Left ventricle myocardium inferior (tissue), 1 donor: Measurements from ENCODE around the gene AMHR2. TPM values are rescaled to one million over a fixed set of nuclear protein-coding genes. Genes with fewer than 3 reads are reported as not detected.
"Not testable (repeated sequence)": the region's sequence is repeated elsewhere in the genome, so short reads cannot be mapped to it uniquely, and the experiment has no call there.

Experiments used
- DNase-seq: peaks from one replicate; pipeline ENCODE4 v3.0.0-alpha.2; 2020
- H3K27ac ChIP-seq: fragments of 200-600 bp; replicated peaks from 2 replicates; pipeline ENCODE4 v1.8.0; 2021
- H3K27me3 ChIP-seq: fragments of 200-600 bp; 2 replicates; pipeline ENCODE4 v1.8.0; 2021; ENCODE audit warnings: low read depth
- H3K36me3 ChIP-seq: fragments of 200-600 bp; 2 replicates; pipeline ENCODE4 v1.8.0; 2021
- H3K4me1 ChIP-seq: fragments of 200-600 bp; 2 replicates; pipeline ENCODE4 v1.8.0; 2021
- H3K4me3 ChIP-seq: fragments of 200-600 bp; 2 replicates; pipeline ENCODE4 v1.8.0; 2021; ENCODE audit warnings: mild to moderate bottlenecking, moderate library complexity
- H3K9me3 ChIP-seq: fragments of 200-600 bp; replicated peaks from 2 replicates; pipeline ENCODE4 v1.8.0; 2021
- intact Hi-C: fragments of 100-400 bp; cut with micrococcal nuclease; formaldehyde crosslinking; loops from one replicate; pipeline ENCODE4 v1.11.0; 2022
- total RNA-seq: library from RNA; stranded (reverse); fragmentation: NEBNext Ultra II Directional; extraction: Animal tissue kit (Norgen Biotek cat#: 25700); gene quantifications from one replicate; pipeline ENCODE4 v1.2.1, GENCODE V29; 2021
- TF ChIP-seq, protein P1 (sequence below): fragments of 200-600 bp; IDR thresholded peaks from 2 replicates; pipeline ENCODE4 v1.8.0; 2021; ENCODE audit warnings: antibody characterized with exemption, mild to moderate bottlenecking, borderline replicate concordance
- donor health status: DM: no; HTN: yes; CAD: no; lungs with severe emphysema.

The AMHR2 gene
- total RNA-seq, 1 donor from 2014 or later: 0.36 TPM

DNA sequence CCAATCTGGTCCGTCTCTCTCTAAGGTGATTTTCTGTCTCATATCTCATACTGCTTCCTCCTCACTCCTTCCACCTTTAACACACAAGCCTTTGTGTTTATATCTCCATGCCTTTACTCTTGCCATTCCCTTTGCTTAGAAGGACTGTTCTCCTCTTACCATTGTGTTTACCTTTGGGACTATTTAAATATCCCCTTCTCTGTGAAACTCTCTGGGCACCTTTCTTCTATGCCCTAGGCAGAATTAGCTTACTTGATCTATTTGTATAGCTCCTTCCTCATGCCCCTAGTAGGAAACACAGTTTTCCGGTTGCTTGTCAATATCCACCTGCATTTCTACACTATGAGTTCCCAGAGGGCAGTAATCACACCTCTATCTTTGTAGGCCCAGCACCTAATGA, 3.9 kb upstream of the AMHR2 start:
- no peaks in the 10 kb centered on the region for H3K27me3 ChIP-seq
- TF ChIP-seq, protein P1, sequence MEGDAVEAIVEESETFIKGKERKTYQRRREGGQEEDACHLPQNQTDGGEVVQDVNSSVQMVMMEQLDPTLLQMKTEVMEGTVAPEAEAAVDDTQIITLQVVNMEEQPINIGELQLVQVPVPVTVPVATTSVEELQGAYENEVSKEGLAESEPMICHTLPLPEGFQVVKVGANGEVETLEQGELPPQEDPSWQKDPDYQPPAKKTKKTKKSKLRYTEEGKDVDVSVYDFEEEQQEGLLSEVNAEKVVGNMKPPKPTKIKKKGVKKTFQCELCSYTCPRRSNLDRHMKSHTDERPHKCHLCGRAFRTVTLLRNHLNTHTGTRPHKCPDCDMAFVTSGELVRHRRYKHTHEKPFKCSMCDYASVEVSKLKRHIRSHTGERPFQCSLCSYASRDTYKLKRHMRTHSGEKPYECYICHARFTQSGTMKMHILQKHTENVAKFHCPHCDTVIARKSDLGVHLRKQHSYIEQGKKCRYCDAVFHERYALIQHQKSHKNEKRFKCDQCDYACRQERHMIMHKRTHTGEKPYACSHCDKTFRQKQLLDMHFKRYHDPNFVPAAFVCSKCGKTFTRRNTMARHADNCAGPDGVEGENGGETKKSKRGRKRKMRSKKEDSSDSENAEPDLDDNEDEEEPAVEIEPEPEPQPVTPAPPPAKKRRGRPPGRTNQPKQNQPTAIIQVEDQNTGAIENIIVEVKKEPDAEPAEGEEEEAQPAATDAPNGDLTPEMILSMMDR: no peak
- DNase-seq: no peak
- intact Hi-C loops: no loop called here
- H3K4me3 ChIP-seq: no peak overlapping the region
- peaks cover 25% of the 10 kb centered on the region for H3K4me1 ChIP-seq
- H3K27ac ChIP-seq: no peak overlapping the region
- no peaks in the 10 kb centered on the region for H3K9me3 ChIP-seq
- no peaks in the 10 kb centered on the region for H3K36me3 ChIP-seq

DNA sequence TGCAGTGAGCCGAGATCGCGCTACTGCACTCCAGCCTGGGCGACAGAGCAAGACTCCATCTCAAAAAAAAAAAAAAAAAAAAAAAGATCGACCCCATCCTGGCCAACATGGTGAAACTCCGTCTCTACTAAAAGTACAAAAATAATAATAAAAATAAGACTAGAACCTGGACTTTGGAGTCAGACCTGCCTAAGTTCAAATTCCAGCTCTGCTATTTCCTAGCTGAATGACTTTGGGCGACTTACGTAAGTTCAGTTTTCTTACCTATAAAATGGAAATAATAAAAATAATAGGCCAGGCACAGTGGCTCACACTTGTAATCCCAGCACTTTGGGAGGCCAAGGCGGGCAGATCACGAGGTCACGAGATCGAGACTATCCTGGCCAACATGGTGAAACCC, 1.4 kb upstream of the AMHR2 start:
- DNase-seq, H3K27me3 ChIP-seq, H3K27ac ChIP-seq, H3K9me3 ChIP-seq, H3K36me3 ChIP-seq, intact Hi-C loops, H3K4me3 ChIP-seq: not testable (repeated sequence)
- H3K4me1 ChIP-seq: peaks cover 11% of the 10 kb centered on the region

GRCh38 chr12:53424626-53425514, 1.2 kb downstream of the AMHR2 start:
- intact Hi-C loops: no loop called here
- Histone ChIP-seq H3K4me1 (peaks cover 11% of the 10 kb centered on the region), H3K36me3 (no peaks in the 10 kb centered on the region), H3K4me3 (no peak overlapping the region), H3K9me3 (no peaks in the 10 kb centered on the region), H3K27ac (no peak overlapping the region), H3K27me3 (no peaks in the 10 kb centered on the region)
- no peak for DNase-seq
- TF ChIP-seq, protein P1: no peak

DNA sequence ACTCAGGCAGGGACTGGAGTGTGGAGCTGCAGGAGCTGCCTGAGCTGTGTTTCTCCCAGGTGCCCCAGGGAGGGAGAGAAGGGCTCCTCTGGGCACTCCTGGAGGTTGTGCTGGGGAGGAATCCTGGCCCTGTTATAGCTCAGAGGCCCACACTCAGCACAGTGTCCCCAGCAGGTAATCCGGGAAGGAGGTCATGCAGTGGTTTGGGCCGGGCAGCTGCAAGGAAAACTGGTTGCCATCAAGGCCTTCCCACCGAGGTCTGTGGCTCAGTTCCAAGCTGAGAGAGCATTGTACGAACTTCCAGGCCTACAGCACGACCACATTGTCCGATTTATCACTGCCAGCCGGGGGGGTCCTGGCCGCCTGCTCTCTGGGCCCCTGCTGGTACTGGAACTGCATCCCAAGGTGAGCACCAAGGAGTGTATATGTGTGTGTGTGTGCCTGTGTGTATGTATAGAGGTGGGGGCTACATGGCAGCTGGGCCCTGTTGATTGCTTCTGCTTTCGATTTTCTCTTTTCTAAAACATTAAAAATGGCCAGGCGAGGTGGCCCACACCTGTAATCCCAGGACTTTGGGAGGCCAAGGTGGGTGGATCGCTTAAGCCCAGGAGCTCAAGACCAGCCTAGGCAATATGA, 2.0 kb downstream of the AMHR2 start:
- no peak overlapping the region for H3K27ac ChIP-seq
- intact Hi-C loops: no loop called here
- H3K4me1 ChIP-seq: peaks cover 11% of the 10 kb centered on the region
- H3K4me3 ChIP-seq: no peak overlapping the region
- TF ChIP-seq, protein P1: no peak
- DNase-seq: no peak
- no peaks in the 10 kb centered on the region for H3K9me3 ChIP-seq
- no peaks in the 10 kb centered on the region for H3K36me3 ChIP-seq
- no peaks in the 10 kb centered on the region for H3K27me3 ChIP-seq

DNA sequence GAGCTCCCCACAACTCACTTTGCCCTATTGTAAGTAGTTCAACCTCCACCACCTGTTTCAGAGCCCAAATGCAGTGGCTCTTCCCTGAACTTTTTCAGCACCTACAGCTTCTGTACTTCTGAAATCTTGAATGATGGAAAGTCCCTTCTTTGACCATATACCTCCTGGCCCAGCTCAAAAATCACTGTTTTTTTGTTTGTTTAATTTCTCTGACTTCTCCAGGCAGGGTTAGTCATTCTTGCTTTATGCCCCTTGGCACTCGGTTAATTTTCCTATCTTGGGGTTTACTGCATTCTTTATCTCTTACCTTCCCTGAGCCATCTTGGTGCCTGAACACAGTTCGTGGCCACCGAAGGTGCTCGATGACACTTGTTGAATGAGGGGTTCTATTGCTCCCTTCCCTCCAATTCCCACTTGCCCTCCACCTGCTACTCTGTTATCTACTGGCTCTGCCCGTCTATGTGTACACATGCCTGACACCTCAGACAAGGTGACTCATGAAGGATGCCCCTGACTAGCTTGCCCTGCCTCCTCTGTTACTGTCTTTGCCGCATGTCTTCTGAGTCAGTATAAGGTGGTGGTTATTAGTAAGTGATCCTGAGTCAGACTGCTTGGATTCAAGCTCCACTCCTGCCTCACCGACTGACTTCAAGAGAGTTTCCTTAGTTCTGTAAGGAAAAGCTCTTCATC, 4.4 kb downstream of the AMHR2 start:
- Histone ChIP-seq H3K27me3 (no peaks in the 10 kb centered on the region), H3K4me3 (no peak overlapping the region), H3K9me3 (no peaks in the 10 kb centered on the region), H3K4me1 (no peaks in the 10 kb centered on the region), H3K36me3 (no peaks in the 10 kb centered on the region), H3K27ac (no peak overlapping the region)
- intact Hi-C loops: no loop called here
- TF ChIP-seq, protein P1: no peak
- no peak for DNase-seq
